Stimulated activated CD4-positive, alpha-beta T cell treated with anti-CD3 and anti-CD28 coated beads, Interleukin-15, amount 100 ng/mL, for 1 hour (primary cell): ENCODE measurements around the gene R3HDM2.
A peak's percentile ranks its signal among the peaks of the same experiment; 100 is the strongest.

Experiments used
- DNase-seq, 2 donors: peaks; one replicate each; pipeline ENCODE4 v3.0.0-alpha.2; 2020; ENCODE audit warnings: low read depth in 1 of 2, low spot score in 1 of 2

The R3HDM2 gene

GRCh38 chr12:57430931-57431566, at the start of gene R3HDM2:
Gene R3HDM2 (minus strand): TSS chr12:57431043. CDS start chr12:57310428, 120,615 bp downstream.
- peak; percentile 86 to 93 for DNase-seq

GRCh38 chr12:57479376-57480115, 48.7 kb upstream of the R3HDM2 start, which contains the start of gene ARHGAP9:
Gene ARHGAP9 (minus strand): TSS chr12:57479866. CDS start chr12:57479406, 460 bp downstream.
- no peak for DNase-seq

GRCh38 chr12:57479043-57479375, 48.2 kb upstream of the R3HDM2 start:
- no peak for DNase-seq

GRCh38 chr12:57477710-57478681, 47.2 kb upstream of the R3HDM2 start:
- no peak for DNase-seq

GRCh38 chr12:57476993-57477709, 46.3 kb upstream of the R3HDM2 start:
- DNase-seq, result no peak

GRCh38 chr12:57476162-57476992, 45.5 kb upstream of the R3HDM2 start:
- DNase-seq, result peak in 1 of 2 donors; percentile 62

GRCh38 chr12:57475271-57476161, 44.7 kb upstream of the R3HDM2 start:
- DNase-seq, result no peak

- DNase-seq, result no peak
Measured at GRCh38 chr12:57474862-57475261, 44.0 kb upstream of the R3HDM2 start.

GRCh38 chr12:57474430-57474829, 43.6 kb upstream of the R3HDM2 start:
- no peak for DNase-seq

- no peak for DNase-seq
Measured at GRCh38 chr12:57473886-57474285, 43.0 kb upstream of the R3HDM2 start.

- no peak for DNase-seq
Measured at GRCh38 chr12:57473392-57473791, 42.5 kb upstream of the R3HDM2 start.

- DNase-seq, result no peak
Measured at GRCh38 chr12:57472391-57472790, 41.5 kb upstream of the R3HDM2 start.

- DNase-seq, result no peak
Measured at GRCh38 chr12:57471661-57472060, 40.8 kb upstream of the R3HDM2 start.

GRCh38 chr12:57470970-57471656, 40.3 kb upstream of the R3HDM2 start:
- DNase-seq, result no peak

GRCh38 chr12:57470286-57470969, 39.6 kb upstream of the R3HDM2 start:
- no peak for DNase-seq

GRCh38 chr12:57469296-57470164, 38.7 kb upstream of the R3HDM2 start:
- no peak for DNase-seq

- no peak for DNase-seq
Measured at GRCh38 chr12:57467915-57468314, 37.1 kb upstream of the R3HDM2 start.
